LNCaP clone FGC (cell line): Measurements from ENCODE around the gene RHOD.
A peak's percentile ranks its signal among the peaks of the same experiment; 100 is the strongest.

Experiments used
- DNase-seq: peaks from one replicate; pipeline ENCODE4 v3.0.0-alpha.2; 2011; ENCODE audit warnings: low read depth
- H3K4me3 ChIP-seq: 2 replicates; pipeline ENCODE4 v1.5.1; 2011; ENCODE audit warnings: mild to moderate bottlenecking, low read depth, low read length, control low read depth
- CTCF ChIP-seq: IDR thresholded peaks from 2 replicates; pipeline ENCODE4 v1.5.1; 2012; ENCODE audit warnings: mild to moderate bottlenecking; ENCODE audit not compliant: control insufficient read depth, insufficient read depth; ENCODE audit errors: extremely low read depth

Gene RHOD

DNA sequence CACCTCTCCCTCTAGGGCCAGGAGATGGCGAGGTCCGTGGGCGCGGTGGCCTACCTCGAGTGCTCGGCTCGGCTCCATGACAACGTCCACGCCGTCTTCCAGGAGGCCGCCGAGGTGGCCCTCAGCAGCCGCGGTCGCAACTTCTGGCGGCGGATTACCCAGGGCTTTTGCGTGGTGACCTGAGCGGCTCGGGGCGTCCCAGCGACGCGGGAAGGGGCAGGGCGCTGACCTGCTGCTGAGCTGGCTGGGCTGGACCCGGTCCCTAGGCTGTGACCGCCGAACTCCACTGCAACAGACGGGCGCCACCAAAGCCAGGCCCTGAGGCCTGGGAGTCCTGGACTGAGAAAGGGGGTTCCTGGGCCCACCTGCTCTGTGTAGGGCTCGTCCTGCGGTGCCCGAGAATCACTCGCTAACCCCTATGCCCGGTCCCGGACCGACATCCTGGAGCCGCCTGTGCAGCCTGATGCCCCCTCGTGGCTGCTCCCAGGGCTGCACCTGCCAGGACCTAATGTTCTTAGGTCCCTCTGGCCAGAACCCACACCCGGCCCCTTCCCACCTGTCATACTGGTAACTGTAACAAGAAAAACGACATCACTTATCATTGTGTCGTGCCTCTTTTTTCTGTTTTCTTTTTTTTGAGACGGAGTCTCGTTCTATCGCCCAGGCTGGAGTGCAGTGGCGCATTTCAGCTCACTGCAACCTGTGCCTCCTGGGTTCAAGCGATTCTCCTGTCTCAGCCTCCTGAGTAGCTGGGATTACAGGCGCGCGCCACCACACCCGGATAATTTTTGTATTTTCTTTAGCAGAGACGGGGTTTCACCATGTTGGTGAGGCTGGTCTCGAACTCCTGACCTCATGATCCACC lies 15.0 kb downstream of the RHOD start:
- DNase-seq = no peak
- peak; percentile 39 for TF ChIP-seq CTCF
- no peak overlapping the region for H3K4me3 ChIP-seq

DNA sequence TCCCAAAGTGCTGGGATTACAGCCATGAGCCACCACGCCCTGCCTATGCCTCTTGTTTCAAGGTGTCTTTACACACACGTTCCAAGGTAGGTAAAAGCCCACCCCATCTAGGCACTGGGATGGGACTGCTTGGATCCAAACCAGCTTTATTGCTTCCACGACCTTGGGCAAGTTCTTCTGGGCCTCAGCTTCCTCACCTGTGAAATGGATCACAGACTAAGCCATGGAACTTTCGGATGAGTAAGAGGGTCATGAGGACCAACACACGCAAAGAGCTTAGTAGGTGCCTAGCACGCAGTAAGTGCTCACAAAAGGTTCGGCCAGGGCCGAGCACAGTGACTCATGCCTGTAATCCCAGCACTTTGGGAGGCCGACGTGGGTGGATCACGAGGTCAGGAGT lies 15.6 kb downstream of the RHOD start:
- no peak for TF ChIP-seq CTCF
- H3K4me3 ChIP-seq = no peak overlapping the region
- no peak for DNase-seq

DNA sequence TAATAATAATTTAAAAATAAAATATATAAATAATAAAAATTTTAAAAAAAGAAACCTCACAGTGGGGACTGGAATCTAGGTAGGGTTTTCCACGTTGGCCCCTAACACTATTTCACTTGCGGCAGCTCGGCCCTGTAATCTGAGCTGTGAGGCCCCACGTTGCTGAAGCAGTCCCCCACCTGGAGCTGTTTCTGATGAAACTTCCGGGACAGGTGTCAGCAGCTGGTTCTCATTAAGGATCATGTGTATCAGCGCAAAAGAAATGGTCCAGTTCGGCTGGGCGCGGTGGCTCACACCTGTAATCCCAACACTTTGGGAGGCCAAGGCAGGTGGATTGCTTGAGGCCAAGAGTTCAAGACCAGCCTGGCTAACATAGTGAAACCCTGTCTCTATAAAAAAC lies 17.3 kb downstream of the RHOD start:
- no peak for DNase-seq

GRCh38 chr11:67076202-67076601 lies 19.6 kb downstream of the RHOD start:
- TF ChIP-seq CTCF = no peak
- no peak overlapping the region for H3K4me3 ChIP-seq
- no peak for DNase-seq

More for the DNA sequence above, 17.3 kb downstream of the RHOD start:
- no peak overlapping the region for H3K4me3 ChIP-seq
- TF ChIP-seq CTCF = no peak

- no peak for DNase-seq
- no peak overlapping the region for H3K4me3 ChIP-seq
- no peak for TF ChIP-seq CTCF
Measured at GRCh38 chr11:67079065-67079705, 22.5 kb downstream of the RHOD start.

GRCh38 chr11:67082071-67082791 lies 25.6 kb downstream of the RHOD start:
- H3K4me3 ChIP-seq = no peak overlapping the region
- no peak for DNase-seq
- no peak for TF ChIP-seq CTCF
